GM23338 (cell line): ENCODE results near the gene ANKMY2. TPM values are rescaled to one million over a fixed set of nuclear protein-coding genes. Genes with fewer than 3 reads are reported as not detected.

ENCODE experiments used
- ATAC-seq: fragments of 200-7000 bp; cut with Tn5 transposase; 3 replicates; pipeline ENCODE4 v1.9.1; 2020
- DNase-seq: peaks from one replicate; pipeline ENCODE4 v3.0.0-alpha.2; 2015; ENCODE audit warnings: low spot score
- H2AFZ ChIP-seq: fragments of 200-600 bp; sonication (generic); 2 replicates; pipeline ENCODE4 v1.8.0; 2016; ENCODE audit warnings: antibody characterized with exemption, mild to moderate bottlenecking, moderate library complexity
- H3F3A ChIP-seq: fragments of 200-600 bp; sonication (generic); replicated peaks from 2 replicates; pipeline ENCODE4 v1.8.0; 2017; ENCODE audit warnings: antibody characterized with exemption, mixed run types, low read depth
- H3K27ac ChIP-seq: fragments of 200-600 bp; sonication (generic); 2 replicates; pipeline ENCODE4 v1.6.1; 2016; ENCODE audit warnings: low read depth
- H3K27me3 ChIP-seq: fragments of 200-600 bp; sonication (generic); 2 replicates; pipeline ENCODE4 v1.8.0; 2016; ENCODE audit warnings: mild to moderate bottlenecking, mixed run types, moderate library complexity; ENCODE audit not compliant: insufficient read depth
- H3K36me3 ChIP-seq: fragments of 200-600 bp; sonication (generic); 2 replicates; pipeline ENCODE4 v1.8.0; 2016; ENCODE audit warnings: mild to moderate bottlenecking; ENCODE audit not compliant: insufficient read depth
- H3K4me1 ChIP-seq: fragments of 200-600 bp; sonication (generic); 2 replicates; pipeline ENCODE4 v1.8.0; 2016; ENCODE audit warnings: mild to moderate bottlenecking, moderate library complexity; ENCODE audit not compliant: insufficient read depth
- H3K4me2 ChIP-seq: fragments of 200-600 bp; sonication (generic); 2 replicates; pipeline ENCODE4 v1.7.1; 2017; ENCODE audit warnings: mixed run types
- H3K4me3 ChIP-seq: fragments of 200-600 bp; sonication (generic); 2 replicates; pipeline ENCODE4 v1.6.1; 2016; ENCODE audit warnings: mixed run types
- H3K79me2 ChIP-seq: fragments of 200-600 bp; sonication (generic); replicated peaks from 2 replicates; pipeline ENCODE4 v1.8.0; 2017; ENCODE audit warnings: mild to moderate bottlenecking; ENCODE audit not compliant: insufficient read depth
- H3K9me2 ChIP-seq: fragments of 200-600 bp; sonication (generic); 2 replicates; pipeline ENCODE4 v1.8.0; 2017; ENCODE audit not compliant: insufficient read depth
- H4K20me1 ChIP-seq: fragments of 200-600 bp; sonication (generic); replicated peaks from 2 replicates; pipeline ENCODE4 v1.8.0; 2017; ENCODE audit warnings: mild to moderate bottlenecking; ENCODE audit not compliant: insufficient read depth
- H3K27ac Mint-ChIP-seq: 2 replicates; pipeline ENCODE4 v1.8.0; 2020; ENCODE audit warnings: inconsistent platforms, mild to moderate bottlenecking, moderate library complexity, mixed read lengths
- H3K27me3 Mint-ChIP-seq: 3 replicates; pipeline ENCODE4 v1.8.0; 2022; ENCODE audit warnings: low read depth, mild to moderate bottlenecking, moderate library complexity, mixed read lengths, inconsistent platforms; ENCODE audit not compliant: insufficient read depth, poor library complexity
- H3K36me3 Mint-ChIP-seq: 3 replicates; pipeline ENCODE4 v1.8.0; 2021; ENCODE audit warnings: low read depth, mild to moderate bottlenecking, inconsistent platforms, moderate library complexity, mixed read lengths
- H3K4me1 Mint-ChIP-seq: 3 replicates; pipeline ENCODE4 v1.8.0; 2020; ENCODE audit warnings: mild to moderate bottlenecking, inconsistent platforms, mixed read lengths
- H3K4me3 Mint-ChIP-seq: 3 replicates; pipeline ENCODE4 v1.8.0; 2021; ENCODE audit warnings: moderate library complexity, mild to moderate bottlenecking, inconsistent platforms, mixed read lengths
- H3K9me3 Mint-ChIP-seq: 3 replicates; pipeline ENCODE4 v1.8.0; 2020; ENCODE audit warnings: moderate library complexity, mild to moderate bottlenecking, inconsistent platforms, mixed read lengths
- CREB1 ChIP-seq: fragments of 250-450 bp; sonication (Bioruptor Pico); IDR thresholded peaks from 2 replicates; pipeline ENCODE4 v1.5.0; 2020; ENCODE audit warnings: low read depth, mild to moderate bottlenecking, moderate library complexity
- ETS1 ChIP-seq: IDR thresholded peaks from 2 replicates; pipeline ENCODE4 v1.6.1; 2016; ENCODE audit warnings: antibody characterized with exemption
- EZH2phosphoT487 ChIP-seq: fragments of 200-600 bp; sonication (generic); IDR thresholded peaks from one replicate; pipeline ENCODE4 v1.8.1; 2018; ENCODE audit warnings: antibody characterized with exemption; ENCODE audit not compliant: unreplicated experiment
- POLR2AphosphoS5 ChIP-seq: IDR thresholded peaks from 2 replicates; pipeline ENCODE4 v1.6.1; 2016; ENCODE audit warnings: antibody characterized with exemption, low read depth
- REST ChIP-seq: IDR thresholded peaks from one replicate; pipeline ENCODE4 v1.6.1; 2018; ENCODE audit warnings: antibody characterized with exemption; ENCODE audit not compliant: unreplicated experiment
- ZNF331 ChIP-seq: fragments of 250-450 bp; sonication (Bioruptor Pico); IDR thresholded peaks from 2 replicates; pipeline ENCODE4 v1.5.0; 2020; ENCODE audit warnings: low read depth, mild to moderate bottlenecking, moderate library complexity
- ZNF462 ChIP-seq: fragments of 250-450 bp; sonication (Bioruptor Pico); IDR thresholded peaks from 2 replicates; pipeline ENCODE4 v1.5.0; 2020; ENCODE audit warnings: mild to moderate bottlenecking, moderate library complexity
- polyA plus RNA-seq: library from polyadenylated mRNA; unstranded; fragments of >200 nt; fragmentation: Nextera tagmentation; extraction: Ambion mirVana; gene quantifications from 2 replicates; pipeline ENCODE4 v1.2.1, GENCODE V29; 2016
- total RNA-seq: library from RNA; depleted of rRNA; stranded (reverse); fragments of >200 nt; shearing (Covaris generic); gene quantifications from 2 replicates; pipeline ENCODE4 v1.2.3, GENCODE V29; 2014
- TF ChIP-seq, protein P1 (sequence below), 2 experiments: fragments of 200-600 bp in 1 of 2; sonication (generic) in 1 of 2; conservative IDR thresholded peaks; 2 replicates each; pipeline versions ENCODE4 v1.5.1 to v1.6.1; 2016 to 2017; ENCODE audit warnings: antibody characterized with exemption in 2 of 2, low read depth in 2 of 2, mild to moderate bottlenecking in 2 of 2, moderate library complexity in 1 of 2

ANKMY2 gene
- total and polyA plus RNA-seq, 2 experiments from 2014 or later = 4.4 to 9.5 TPM

GRCh38 chr7:16586081-16586874 is 59.3 kb downstream of the ANKMY2 start (continued):
- TF ChIP-seq ZNF462 (CRISPR knock-in tag) = no peak
- TF ChIP-seq, protein P1, sequence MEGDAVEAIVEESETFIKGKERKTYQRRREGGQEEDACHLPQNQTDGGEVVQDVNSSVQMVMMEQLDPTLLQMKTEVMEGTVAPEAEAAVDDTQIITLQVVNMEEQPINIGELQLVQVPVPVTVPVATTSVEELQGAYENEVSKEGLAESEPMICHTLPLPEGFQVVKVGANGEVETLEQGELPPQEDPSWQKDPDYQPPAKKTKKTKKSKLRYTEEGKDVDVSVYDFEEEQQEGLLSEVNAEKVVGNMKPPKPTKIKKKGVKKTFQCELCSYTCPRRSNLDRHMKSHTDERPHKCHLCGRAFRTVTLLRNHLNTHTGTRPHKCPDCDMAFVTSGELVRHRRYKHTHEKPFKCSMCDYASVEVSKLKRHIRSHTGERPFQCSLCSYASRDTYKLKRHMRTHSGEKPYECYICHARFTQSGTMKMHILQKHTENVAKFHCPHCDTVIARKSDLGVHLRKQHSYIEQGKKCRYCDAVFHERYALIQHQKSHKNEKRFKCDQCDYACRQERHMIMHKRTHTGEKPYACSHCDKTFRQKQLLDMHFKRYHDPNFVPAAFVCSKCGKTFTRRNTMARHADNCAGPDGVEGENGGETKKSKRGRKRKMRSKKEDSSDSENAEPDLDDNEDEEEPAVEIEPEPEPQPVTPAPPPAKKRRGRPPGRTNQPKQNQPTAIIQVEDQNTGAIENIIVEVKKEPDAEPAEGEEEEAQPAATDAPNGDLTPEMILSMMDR (conservative IDR thresholded peaks at IDR 0.05; ENCODE audit: low read depth in 2 of 2) = no peak

GRCh38 chr7:16585540-16585939 is 60.0 kb downstream of the ANKMY2 start:
- H3K27me3 ChIP-seq = no peaks in the 10 kb centered on the region
- Mint-ChIP-seq H3K9me3 (no peaks in the 10 kb centered on the region; the same call in 2 of the 3 replicates), H3K27ac (no peak overlapping the region), H3K4me3 (no peak overlapping the region), H3K4me1 (peaks cover 6% of the 10 kb centered on the region), H3K36me3 (no peaks in the 10 kb centered on the region; the same call in 2 of the 3 replicates), H3K27me3 (peaks cover 2% of the 10 kb centered on the region)
- peaks cover 14% of the 10 kb centered on the region for H3K4me1 ChIP-seq
- no peak overlapping the region for H3K4me3 ChIP-seq
- H2AFZ ChIP-seq = no peak overlapping the region
- no peaks in the 10 kb centered on the region for H4K20me1 ChIP-seq
- no peaks in the 10 kb centered on the region for H3F3A ChIP-seq
- no peak overlapping the region for H3K27ac ChIP-seq
- H3K36me3 ChIP-seq = no peaks in the 10 kb centered on the region
- DNase-seq (no peak), ATAC-seq (no peak)
- no peaks in the 10 kb centered on the region for H3K79me2 ChIP-seq
- no peaks in the 10 kb centered on the region for H3K9me2 ChIP-seq
- H3K4me2 ChIP-seq = no peak overlapping the region
- no peak for TF ChIP-seq REST
- no peak for TF ChIP-seq EZH2phosphoT487
- no peak for TF ChIP-seq ETS1
- no peak for TF ChIP-seq ZNF331 (CRISPR knock-in tag)
- TF ChIP-seq, protein P1 (conservative IDR thresholded peaks at IDR 0.05; ENCODE audit: low read depth in 2 of 2) = no peak
- TF ChIP-seq POLR2AphosphoS5 = no peak
- no peak for TF ChIP-seq CREB1 (CRISPR knock-in tag)
